IMR-90 (cell line): ENCODE data around the gene NRP1. TPM values are rescaled to one million over a fixed set of nuclear protein-coding genes. Genes with fewer than 3 reads are reported as not detected.
A peak's percentile ranks its signal among the peaks of the same experiment; 100 is the strongest.

Experiments used
- ATAC-seq: fragments of 200-7000 bp; cut with Tn5 transposase; 2 replicates; pipeline ENCODE4 v1.9.1; 2020; ENCODE audit warnings: low read depth, mild to moderate bottlenecking, moderate library complexity
- BruUV-seq: library from RNA; stranded (reverse); fragments of 400-500 nt; replicated peaks from 2 replicates; lab custom pipeline; 2021; lab: Mats Ljungman, UMichigan
- CTCF ChIA-PET: fragments of 300-600 bp; formaldehyde crosslinking; extraction: SDS; loops from one replicate; lab custom pipeline; 2021; ENCODE audit warnings: antibody characterized with exemption; lab: Yijun Ruan, JAX
- POLR2A ChIA-PET: fragments of 300-600 bp; sonication (Branson Sonifier 250); formaldehyde crosslinking; loops from one replicate; lab custom pipeline; 2022; ENCODE audit warnings: antibody characterized with exemption; ENCODE audit not compliant: unreplicated experiment; lab: Charles Lee
- DNase-seq: peaks from one replicate; pipeline ENCODE4 v3.0.0; 2013
- H2AFZ ChIP-seq: replicated peaks from 2 replicates; pipeline ENCODE3; 2013; ENCODE audit warnings: low read length, mild to moderate bottlenecking; ENCODE audit not compliant: poor library complexity
- H2AK5ac ChIP-seq: 2 replicates; pipeline ENCODE4 v1.6.1; 2013; ENCODE audit warnings: low read depth, low read length, inconsistent platforms
- H2AK9ac ChIP-seq: replicated peaks from 2 replicates; pipeline ENCODE3; 2013; ENCODE audit warnings: mild to moderate bottlenecking, low read depth, low read length, moderate library complexity; ENCODE audit not compliant: poor library complexity
- H2BK120ac ChIP-seq: 2 replicates; pipeline ENCODE4 v1.6.1; 2013; ENCODE audit warnings: low read depth, low read length, inconsistent platforms
- H2BK15ac ChIP-seq: 3 replicates; pipeline ENCODE4 v1.6.1; 2013; ENCODE audit warnings: low read depth, low read length, inconsistent platforms
- H2BK20ac ChIP-seq: 2 replicates; pipeline ENCODE4 v1.6.1; 2013; ENCODE audit warnings: low read depth, mild to moderate bottlenecking, inconsistent platforms, low read length, moderate library complexity
- H2BK5ac ChIP-seq: 2 replicates; pipeline ENCODE4 v1.6.1; 2013; ENCODE audit warnings: mild to moderate bottlenecking, low read depth, low read length, inconsistent platforms; ENCODE audit not compliant: poor library complexity, severe bottlenecking
- H3K14ac ChIP-seq: replicated peaks from 2 replicates; pipeline ENCODE4 v1.6.1; 2013; ENCODE audit warnings: low read depth, low read length, inconsistent platforms
- H3K18ac ChIP-seq: 2 replicates; pipeline ENCODE4 v1.6.1; 2013; ENCODE audit warnings: low read depth, low read length, control low read depth
- H3K23ac ChIP-seq: 2 replicates; pipeline ENCODE4 v1.6.1; 2013; ENCODE audit warnings: low read depth, low read length, inconsistent platforms
- H3K27ac ChIP-seq: 2 replicates; pipeline ENCODE4 v1.5.1; 2013; ENCODE audit warnings: mild to moderate bottlenecking, control low read depth, low read length; ENCODE audit not compliant: insufficient read depth
- H3K27me3 ChIP-seq: 2 replicates; pipeline ENCODE4 v1.6.1; 2013; ENCODE audit warnings: low read length; ENCODE audit not compliant: control insufficient read depth, insufficient read depth
- H3K36me3 ChIP-seq: 2 replicates; pipeline ENCODE4 v1.6.1; 2013; ENCODE audit warnings: low read length, mixed read lengths; ENCODE audit not compliant: control insufficient read depth, insufficient read depth
- H3K4ac ChIP-seq: 2 replicates; pipeline ENCODE4 v1.6.1; 2013; ENCODE audit warnings: low read depth, low read length, inconsistent platforms
- H3K4me1 ChIP-seq: 2 replicates; pipeline ENCODE4 v1.6.1; 2013; ENCODE audit warnings: low read length, mixed read lengths; ENCODE audit not compliant: control insufficient read depth, insufficient read depth
- H3K4me2 ChIP-seq: 2 replicates; pipeline ENCODE4 v1.6.1; 2013; ENCODE audit warnings: low read depth, mild to moderate bottlenecking, control low read depth, low read length, moderate library complexity
- H3K4me3 ChIP-seq: 2 replicates; pipeline ENCODE4 v1.5.1; 2013; ENCODE audit warnings: low read depth, mild to moderate bottlenecking, control low read depth, low read length, moderate library complexity; ENCODE audit not compliant: insufficient read depth
- H3K56ac ChIP-seq: 2 replicates; pipeline ENCODE4 v1.6.1; 2013; ENCODE audit warnings: low read length, inconsistent platforms; ENCODE audit not compliant: insufficient read depth; ENCODE audit errors: extremely low read depth
- H3K79me1 ChIP-seq, 2 experiments: 2 replicates each; pipeline ENCODE4 v1.6.1; 2013; ENCODE audit warnings: low read length in 2 of 2, inconsistent platforms in 1 of 2, low read depth in 1 of 2
- H3K9ac ChIP-seq: 2 replicates; pipeline ENCODE4 v1.6.1; 2013; ENCODE audit warnings: low read depth, low read length, control low read depth
- H3K9me1 ChIP-seq: 2 replicates; pipeline ENCODE4 v1.6.1; 2013; ENCODE audit warnings: low read length, inconsistent platforms; ENCODE audit not compliant: insufficient read depth
- H3K9me3 ChIP-seq: 2 replicates; pipeline ENCODE4 v1.6.1; 2013; ENCODE audit warnings: low read length; ENCODE audit not compliant: control insufficient read depth, insufficient read depth
- H4K20me1 ChIP-seq: 2 replicates; pipeline ENCODE4 v1.6.1; 2013; ENCODE audit warnings: low read length, inconsistent platforms; ENCODE audit not compliant: insufficient read depth
- H4K5ac ChIP-seq: 2 replicates; pipeline ENCODE4 v1.6.1; 2013; ENCODE audit warnings: mild to moderate bottlenecking, low read depth, low read length, control low read depth
- H4K8ac ChIP-seq, 2 experiments: 2 replicates each; pipeline ENCODE4 v1.6.1; 2013; ENCODE audit warnings: low read depth in 2 of 2, low read length in 2 of 2, control low read depth in 1 of 2, inconsistent platforms in 1 of 2
- H4K91ac ChIP-seq: 2 replicates; pipeline ENCODE4 v1.6.1; 2013; ENCODE audit warnings: low read depth, low read length, inconsistent platforms; ENCODE audit not compliant: insufficient read depth
- NFE2L2 ChIP-seq: fragments of 150-350 bp; IDR thresholded peaks from 2 replicates; pipeline ENCODE4 v1.6.1; 2016; ENCODE audit warnings: low read depth, mild to moderate bottlenecking, low read length
- POLR2A ChIP-seq: IDR thresholded peaks from 2 replicates; pipeline ENCODE4 v1.6.1; 2012; ENCODE audit warnings: mild to moderate bottlenecking, low read depth, low read length
- RAD21 ChIP-seq: IDR thresholded peaks from 2 replicates; pipeline ENCODE4 v1.6.1; 2012; ENCODE audit warnings: low read length, improper control_type of control experiment
- RCOR1 ChIP-seq: IDR thresholded peaks from 2 replicates; pipeline ENCODE4 v1.6.1; 2012; ENCODE audit warnings: mild to moderate bottlenecking, low read length, improper control_type of control experiment; ENCODE audit not compliant: insufficient replicate concordance
- RFX5 ChIP-seq: IDR thresholded peaks from 2 replicates; pipeline ENCODE4 v1.8.0; 2012; ENCODE audit warnings: low read depth, mild to moderate bottlenecking, low read length, moderate library complexity
- SMC3 ChIP-seq: fragments of 150-350 bp; IDR thresholded peaks from 2 replicates; pipeline ENCODE4 v1.6.1; 2016; ENCODE audit warnings: low read depth, mild to moderate bottlenecking, antibody characterized with exemption, low read length, moderate library complexity
- WGBS, 2 experiments: methylation state at CpG; one replicate each; pipeline versions ENCODE4 v1.1.5 to v1.1.7; 2013; ENCODE audit warnings: missing lambda C conversion rate in 2 of 2; ENCODE audit not compliant: insufficient read length in 1 of 2; ENCODE audit errors: extremely low coverage in 2 of 2; 5-methylcytosine and 5-hydroxymethylcytosine counted together
- dilution Hi-C: fragments of 300-500 bp; cut with HindIII; formaldehyde crosslinking; loops from one replicate; pipeline ENCODE4 v1.14.3; 2018; ENCODE audit warnings: low sequenced_read_pairs; ENCODE audit not compliant: unreplicated experiment
- in situ Hi-C: fragments of 300-500 bp; cut with MboI; formaldehyde crosslinking; loops from 3 replicates; pipeline ENCODE4 v1.14.3; 2019; ENCODE audit warnings: low sequenced_read_pairs, inconsistent platforms, mixed read lengths
- intact Hi-C: fragments of 100-400 bp; cut with micrococcal nuclease; formaldehyde crosslinking; loops from 2 replicates; pipeline ENCODE4 v1.10.0; 2022
- polyA plus RNA-seq, 3 experiments: library from polyadenylated mRNA; depleted of rRNA; stranded (reverse); fragments of >200 nt; gene quantifications; 2 replicates each; pipeline ENCODE4 v1.2.3, GENCODE V29; 2012; ENCODE audit warnings: low replicate concordance in 1 of 3
- total RNA-seq: library from RNA; depleted of rRNA; stranded (reverse); fragments of >200 nt; gene quantifications from 2 replicates; pipeline ENCODE4 v1.2.3, GENCODE V29; 2012
- TF ChIP-seq, protein P1 (sequence below): conservative IDR thresholded peaks from 2 replicates; pipeline ENCODE4 v1.5.1; 2012; ENCODE audit warnings: mild to moderate bottlenecking, low read depth, low read length, improper control_type of control experiment

NRP1 gene
- total and polyA plus RNA-seq, 2 of the 4 experiments (the other 2 are of a cell fraction): 108 to 227 TPM

DNA sequence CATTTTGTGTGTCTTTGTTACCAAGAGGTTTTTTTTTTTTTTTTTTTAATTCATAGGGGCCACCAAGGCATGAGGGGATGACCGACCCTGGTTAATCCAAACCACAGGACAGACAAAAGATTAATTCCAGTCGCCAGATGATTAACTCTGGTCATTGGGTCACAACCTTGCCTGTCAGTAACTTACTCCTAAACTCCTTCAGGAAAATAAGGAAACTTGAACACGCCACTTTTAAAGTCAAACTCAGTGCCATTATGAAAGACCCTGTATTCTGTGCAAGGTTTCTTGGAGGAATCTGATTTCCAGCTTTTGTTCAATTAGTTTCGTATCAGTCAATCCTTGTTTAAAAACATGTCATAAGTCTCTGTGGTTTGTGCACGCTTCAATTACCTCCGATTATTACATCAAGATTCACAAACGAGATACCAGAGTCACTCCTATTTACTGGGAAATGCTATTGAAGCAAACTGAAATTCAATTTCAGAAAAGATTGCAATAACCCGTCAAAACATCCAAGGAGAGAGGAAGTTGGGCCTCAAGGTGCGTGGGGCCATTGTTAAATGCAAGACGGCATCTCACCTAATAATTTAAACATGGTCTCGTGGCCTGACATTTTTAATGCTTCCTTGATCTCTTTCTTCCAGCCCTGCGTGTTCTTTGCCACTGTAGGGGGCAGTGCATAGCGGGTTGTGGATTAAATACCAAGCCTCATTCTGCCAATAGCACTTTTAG is 44.0 kb downstream of the NRP1 start:
- Histone ChIP-seq H2AFZ (no peak overlapping the region), H2BK5ac (peak overlapping the region; percentile 72), H3K14ac (peak overlapping the region; percentile 53), H2BK20ac (peak overlapping the region; percentile 65), H4K91ac (peak overlapping the region; percentile 61; the same call in 1 of the 2 replicates), H2AK5ac (peak overlapping the region; percentile 71; the same call in 1 of the 2 replicates), H2AK9ac (no peak overlapping the region), H2BK120ac (peak overlapping the region; percentile 76), H3K36me3 (0 out of 2 replicates have a peak, but pooled peaks cover 3% of the 10 kb centered on the region), H3K4me3 (no peak overlapping the region), H4K5ac (peak overlapping the region; percentile 22; the same call in 1 of the 2 replicates), H3K9me1 (peaks cover 14% of the 10 kb centered on the region), H3K4ac (peak overlapping the region; percentile 62), H3K23ac (peak overlapping the region; percentile 44; the same call in 1 of the 2 replicates), H3K27me3 (no peaks in the 10 kb centered on the region), H3K18ac (peak overlapping the region; percentile 55), H3K4me2 (peak overlapping the region; percentile 62; the same call in 1 of the 2 replicates), H4K8ac (peak overlapping the region; percentile 60 to 62; a peak in 2 of 4 replicates), H3K9me3 (no peaks in the 10 kb centered on the region), H3K79me1 (peaks cover 50 to 76% of the 10 kb centered on the region in 2 experiments), H3K4me1 (peaks cover 14% of the 10 kb centered on the region), H3K27ac (peak overlapping the region; percentile 49), H3K9ac (no peak overlapping the region), H2BK15ac (peak overlapping the region; percentile 52; the same call in 2 of the 3 replicates), H3K56ac (peak overlapping the region; percentile 22; the same call in 1 of the 2 replicates), H4K20me1 (peaks cover 13% of the 10 kb centered on the region; the same call in 1 of the 2 replicates)
- DNase-seq (no peak), ATAC-seq (peak; percentile 30)
- 88% methylated on average over 5 of the region's 13 CpGs; no CpG with 5 or more reads in 1 of the 2 experiments for WGBS, 2 experiments
- no peak for TF ChIP-seq SMC3
- TF ChIP-seq RFX5: no peak
- no peak for TF ChIP-seq POLR2A
- no peak for TF ChIP-seq RCOR1
- TF ChIP-seq, protein P1, sequence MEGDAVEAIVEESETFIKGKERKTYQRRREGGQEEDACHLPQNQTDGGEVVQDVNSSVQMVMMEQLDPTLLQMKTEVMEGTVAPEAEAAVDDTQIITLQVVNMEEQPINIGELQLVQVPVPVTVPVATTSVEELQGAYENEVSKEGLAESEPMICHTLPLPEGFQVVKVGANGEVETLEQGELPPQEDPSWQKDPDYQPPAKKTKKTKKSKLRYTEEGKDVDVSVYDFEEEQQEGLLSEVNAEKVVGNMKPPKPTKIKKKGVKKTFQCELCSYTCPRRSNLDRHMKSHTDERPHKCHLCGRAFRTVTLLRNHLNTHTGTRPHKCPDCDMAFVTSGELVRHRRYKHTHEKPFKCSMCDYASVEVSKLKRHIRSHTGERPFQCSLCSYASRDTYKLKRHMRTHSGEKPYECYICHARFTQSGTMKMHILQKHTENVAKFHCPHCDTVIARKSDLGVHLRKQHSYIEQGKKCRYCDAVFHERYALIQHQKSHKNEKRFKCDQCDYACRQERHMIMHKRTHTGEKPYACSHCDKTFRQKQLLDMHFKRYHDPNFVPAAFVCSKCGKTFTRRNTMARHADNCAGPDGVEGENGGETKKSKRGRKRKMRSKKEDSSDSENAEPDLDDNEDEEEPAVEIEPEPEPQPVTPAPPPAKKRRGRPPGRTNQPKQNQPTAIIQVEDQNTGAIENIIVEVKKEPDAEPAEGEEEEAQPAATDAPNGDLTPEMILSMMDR: 0 out of 2 replicates have a peak, but pooled peaks have one; percentile 17
- TF ChIP-seq RAD21: no peak
- TF ChIP-seq NFE2L2: no peak
- POLR2A ChIA-PET: interaction anchor here (0.6 kb wide), 1 partner anchor 12 kb away, joined by 4 read pairs; no protein-coding TSS in a partner anchor
- no TSS peak for BruUV-seq
- CTCF ChIA-PET: interaction anchor here (0.6 kb wide), 1 partner anchor 66 kb away, joined by 3 read pairs; no protein-coding TSS in a partner anchor
- in situ Hi-C loops: no loop called here
- intact Hi-C loops: loop anchor here (2.0 kb wide), 1 partner anchor 18 kb away; no protein-coding TSS in a partner anchor
- dilution Hi-C loops: no loop called here
